ENCODE measurements around the gene SLC35A2.

SLC35A2 gene

GRCh38 chrX:48911412-48912182 lies at the start of gene SLC35A2:
Gene SLC35A2, minus strand, starts transcription at chrX:48911646. Its CDS starts 10 bp downstream, at chrX:48911636.
- DNase-seq (ENCODE audit: low read depth in 2 of 2): peak; percentile 74 to 77

- no peak for DNase-seq (ENCODE audit: low read depth in 2 of 2)
These were observed 48.8 kb upstream of the SLC35A2 start for GRCh38 chrX:48960291-48960690.

GRCh38 chrX:48958635-48959094 lies 47.2 kb upstream of the SLC35A2 start:
- DNase-seq (ENCODE audit: low read depth in 2 of 2): no peak

- peak; percentile 82 to 87 for DNase-seq (ENCODE audit: low read depth in 2 of 2)
These were observed 46.6 kb upstream of the SLC35A2 start for GRCh38 chrX:48957827-48958634.

- DNase-seq (ENCODE audit: low read depth in 2 of 2): peak; percentile 55 to 60
These were observed 46.0 kb upstream of the SLC35A2 start, which contains the start of gene OTUD5 for GRCh38 chrX:48957477-48957826. Gene OTUD5, minus strand, starts transcription at chrX:48957607. Its CDS starts 37 bp downstream, at chrX:48957570.

GRCh38 chrX:48956728-48957414 lies 45.4 kb upstream of the SLC35A2 start:
- peak; percentile 36 to 50 for DNase-seq (ENCODE audit: low read depth in 2 of 2)

- DNase-seq (ENCODE audit: low read depth in 2 of 2): no peak
These were observed 37.1 kb upstream of the SLC35A2 start for GRCh38 chrX:48948589-48948988.

- no peak for DNase-seq (ENCODE audit: low read depth in 2 of 2)
These were observed 34.3 kb upstream of the SLC35A2 start for GRCh38 chrX:48945517-48946348.

- DNase-seq (ENCODE audit: low read depth in 2 of 2): no peak
These were observed 31.4 kb upstream of the SLC35A2 start for GRCh38 chrX:48942895-48943294.

DNA sequence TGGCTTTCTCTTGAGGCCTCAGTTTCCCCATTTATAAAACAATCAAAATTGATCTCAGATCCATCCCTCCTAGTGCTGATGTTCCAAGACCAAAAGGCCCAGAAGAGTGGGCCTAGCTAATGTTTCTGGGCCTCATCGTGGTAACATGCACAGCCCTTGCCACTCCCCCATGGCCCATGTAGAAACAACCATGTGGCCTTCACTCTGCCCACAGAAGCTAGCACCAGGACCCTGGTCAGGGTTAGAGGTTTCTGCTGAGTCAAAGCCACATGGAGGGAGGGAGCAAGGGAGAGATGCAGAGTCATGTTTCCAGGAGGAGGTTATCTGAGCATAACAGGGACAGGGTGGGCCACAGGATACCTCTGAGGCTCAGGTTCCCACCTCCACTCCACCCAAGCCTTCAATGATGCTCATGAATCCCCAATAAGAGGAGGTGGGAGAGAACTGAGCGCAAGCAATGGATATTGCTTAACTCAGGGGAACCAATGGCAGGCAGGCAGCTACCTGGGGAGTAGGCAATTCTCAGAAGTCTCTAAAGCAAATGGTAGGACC lies 29.0 kb upstream of the SLC35A2 start:
- DNase-seq (ENCODE audit: low read depth in 2 of 2): no peak

GRCh38 chrX:48939524-48940228 lies 28.2 kb upstream of the SLC35A2 start:
- DNase-seq (ENCODE audit: low read depth in 2 of 2): no peak

DNA sequence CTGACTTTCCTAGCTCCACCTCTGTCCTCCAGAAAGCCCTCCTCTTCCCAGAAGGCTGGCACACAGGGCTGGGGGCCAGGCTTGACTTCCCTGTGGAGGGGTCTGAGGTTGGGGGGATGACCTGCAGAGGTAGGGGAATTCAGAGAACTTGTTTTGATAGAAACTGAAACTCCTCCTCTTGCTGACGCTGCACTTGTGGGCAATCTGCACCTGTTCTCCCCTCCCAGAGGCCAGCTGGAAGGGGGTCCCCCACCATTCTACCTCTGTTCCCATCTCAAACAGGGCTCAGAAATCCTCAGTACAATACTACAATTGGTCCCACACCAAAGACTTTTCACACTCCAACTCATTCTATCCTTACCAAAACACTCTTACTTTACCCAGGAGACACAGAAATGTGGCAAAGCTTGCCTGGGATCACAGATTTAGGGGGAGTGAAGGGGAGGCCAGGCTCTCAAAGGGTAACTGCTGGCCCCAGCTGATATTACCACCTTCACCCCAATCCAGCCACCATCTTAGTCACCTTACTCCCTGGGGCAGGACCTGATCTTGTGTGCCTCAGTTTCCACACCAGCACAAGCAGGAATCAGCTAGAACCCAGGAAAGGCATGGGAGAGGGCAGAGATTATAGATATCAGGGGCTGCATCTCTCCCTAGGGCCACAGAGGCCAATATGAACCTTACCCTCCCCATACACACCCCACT lies 27.4 kb upstream of the SLC35A2 start:
- DNase-seq (ENCODE audit: low read depth in 2 of 2): peak in 1 of 2 donors; percentile 17

- DNase-seq (ENCODE audit: low read depth in 2 of 2): peak; percentile 79 to 85
These were observed 25.8 kb upstream of the SLC35A2 start for GRCh38 chrX:48937054-48937907.

- no peak for DNase-seq (ENCODE audit: low read depth in 2 of 2)
These were observed 25.1 kb upstream of the SLC35A2 start for GRCh38 chrX:48936429-48937053.

GRCh38 chrX:48935301-48935670 lies 23.8 kb upstream of the SLC35A2 start:
- no peak for DNase-seq (ENCODE audit: low read depth in 2 of 2)

DNA sequence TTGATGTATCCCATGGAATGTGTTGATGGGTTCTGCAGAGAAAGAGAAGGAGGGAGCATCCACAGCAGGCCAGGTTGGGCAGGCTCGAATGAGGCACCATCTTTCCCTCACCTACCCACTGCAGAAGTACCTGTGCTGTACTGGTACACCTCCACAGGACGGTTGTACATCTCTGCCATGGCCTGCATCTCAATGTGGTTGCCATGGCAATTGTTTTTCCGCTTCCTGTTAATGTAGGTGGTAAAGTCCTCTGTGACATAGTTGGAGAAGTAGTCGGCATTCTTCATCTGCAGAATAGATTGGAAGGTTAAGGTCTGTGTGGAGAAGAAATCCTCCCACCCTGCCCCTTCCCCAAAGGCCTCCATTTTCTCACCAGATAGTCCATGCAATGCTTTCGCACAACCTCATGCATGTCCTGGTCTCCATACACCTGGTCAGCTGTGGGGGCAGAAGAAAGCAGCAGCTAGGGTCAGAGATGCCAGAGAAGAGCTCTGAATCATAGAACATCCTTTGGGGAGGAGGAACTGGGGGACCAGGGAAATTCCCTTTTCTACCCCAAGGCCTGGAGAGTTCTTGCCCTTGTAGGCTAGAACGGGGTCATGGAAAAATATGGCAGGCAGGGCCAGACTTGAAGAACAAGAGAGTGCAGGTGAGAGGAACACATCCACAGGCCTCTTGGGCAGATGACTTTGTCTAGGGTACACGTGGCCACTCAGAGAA lies 23.3 kb upstream of the SLC35A2 start:
- DNase-seq (ENCODE audit: low read depth in 2 of 2): no peak

DNA sequence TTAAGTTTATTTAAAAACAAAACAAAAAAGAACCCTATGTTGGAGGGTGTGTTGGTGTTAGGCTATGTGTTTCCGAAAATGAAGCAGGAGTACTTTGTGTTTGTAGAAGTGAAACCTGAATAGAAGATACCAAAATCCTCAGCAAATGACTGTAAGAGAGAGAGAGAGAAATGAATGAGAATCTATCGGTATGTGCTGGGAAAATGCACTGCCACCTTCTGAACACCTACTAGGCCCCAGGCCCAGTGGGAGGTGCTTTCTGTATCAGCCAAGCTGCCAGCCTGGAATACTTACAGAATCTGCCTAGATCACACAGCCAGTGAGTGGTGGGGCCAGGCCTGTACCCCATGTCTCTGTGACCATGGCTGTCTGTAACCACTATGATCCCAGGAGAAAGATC lies 22.3 kb upstream of the SLC35A2 start:
- no peak for DNase-seq (ENCODE audit: low read depth in 2 of 2)

Data from stimulated activated CD8-positive, alpha-beta memory T cell treated with anti-CD3 and anti-CD28 coated beads, Interleukin-15, amount 100 ng/mL, for 4 hours (primary cell).